Astrocyte (in vitro differentiated cells and primary cell): ENCODE data around the gene PSMD1.

Experiments used
- EZH2 ChIP-seq: IDR thresholded peaks from 2 replicates; pipeline ENCODE4 v1.6.1; 2012; ENCODE audit warnings: mild to moderate bottlenecking, low read length, inconsistent platforms; ENCODE audit not compliant: insufficient read depth
- TF ChIP-seq, protein P1 (sequence below): IDR thresholded peaks from 2 replicates; pipeline ENCODE4 v1.5.1; 2011; ENCODE audit warnings: low read depth, mild to moderate bottlenecking, inconsistent platforms, low read length, moderate library complexity; ENCODE audit not compliant: insufficient read depth

DNA sequence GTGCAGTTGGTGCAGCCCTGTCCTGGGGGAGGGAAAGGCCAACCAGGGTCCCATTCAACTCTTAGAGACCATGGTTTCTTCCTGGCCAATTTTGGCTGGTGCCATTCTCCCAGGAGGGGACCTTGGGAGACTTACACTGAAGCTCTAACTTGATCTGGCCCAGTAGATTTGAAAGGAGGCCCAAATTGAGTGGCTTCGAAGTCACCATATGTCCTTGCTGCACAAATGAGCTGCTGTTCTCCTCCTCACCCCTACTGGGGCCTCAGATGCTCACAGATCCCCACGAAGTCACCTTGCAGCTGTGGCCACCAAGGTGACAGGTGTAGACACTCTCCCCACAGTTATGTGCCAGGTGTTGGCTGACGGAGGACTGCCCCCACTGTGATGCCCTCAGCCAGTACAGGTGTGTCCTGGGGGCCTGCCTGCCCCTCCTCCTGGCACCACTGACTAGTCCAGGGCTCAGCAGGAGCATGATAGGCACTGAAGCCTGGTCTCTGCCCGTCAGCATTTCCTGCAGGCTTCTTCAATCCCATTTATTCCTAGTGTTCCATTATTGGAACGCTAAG lies 24.0 kb upstream of the PSMD1 start:
- TF ChIP-seq, protein P1, sequence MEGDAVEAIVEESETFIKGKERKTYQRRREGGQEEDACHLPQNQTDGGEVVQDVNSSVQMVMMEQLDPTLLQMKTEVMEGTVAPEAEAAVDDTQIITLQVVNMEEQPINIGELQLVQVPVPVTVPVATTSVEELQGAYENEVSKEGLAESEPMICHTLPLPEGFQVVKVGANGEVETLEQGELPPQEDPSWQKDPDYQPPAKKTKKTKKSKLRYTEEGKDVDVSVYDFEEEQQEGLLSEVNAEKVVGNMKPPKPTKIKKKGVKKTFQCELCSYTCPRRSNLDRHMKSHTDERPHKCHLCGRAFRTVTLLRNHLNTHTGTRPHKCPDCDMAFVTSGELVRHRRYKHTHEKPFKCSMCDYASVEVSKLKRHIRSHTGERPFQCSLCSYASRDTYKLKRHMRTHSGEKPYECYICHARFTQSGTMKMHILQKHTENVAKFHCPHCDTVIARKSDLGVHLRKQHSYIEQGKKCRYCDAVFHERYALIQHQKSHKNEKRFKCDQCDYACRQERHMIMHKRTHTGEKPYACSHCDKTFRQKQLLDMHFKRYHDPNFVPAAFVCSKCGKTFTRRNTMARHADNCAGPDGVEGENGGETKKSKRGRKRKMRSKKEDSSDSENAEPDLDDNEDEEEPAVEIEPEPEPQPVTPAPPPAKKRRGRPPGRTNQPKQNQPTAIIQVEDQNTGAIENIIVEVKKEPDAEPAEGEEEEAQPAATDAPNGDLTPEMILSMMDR: no peak
- no peak for TF ChIP-seq EZH2
